ENCODE measurements around the gene TXNRD2.

The TXNRD2 gene

DNA sequence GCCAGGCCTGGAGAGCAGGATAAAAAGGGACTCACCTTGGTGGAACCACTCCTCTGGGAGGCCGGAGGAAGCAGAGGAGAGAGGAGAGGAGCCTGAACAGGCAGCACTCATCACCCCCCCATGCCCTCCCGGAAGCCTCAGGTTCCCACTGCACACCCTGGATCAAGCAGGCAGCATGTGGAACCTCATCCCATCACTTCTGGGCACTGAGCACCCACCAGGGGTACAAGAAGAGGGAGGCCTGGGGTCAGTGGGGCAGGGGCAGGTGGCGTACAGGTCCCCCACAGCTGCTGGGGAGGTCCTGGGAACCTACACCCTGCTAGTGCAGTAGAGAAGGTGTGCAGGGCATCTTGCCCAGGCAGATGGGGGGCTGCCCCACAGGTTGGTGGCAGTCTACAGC lies 35.1 kb upstream of the TXNRD2 start:
- Histone ChIP-seq H3K27me3 (replicated peaks; ENCODE audit: control insufficient read depth, insufficient read depth, low read length) (no peaks in the 10 kb centered on the region), H3K36me3 (ENCODE audit: control insufficient read depth, insufficient read depth, low read length) (no peaks in the 10 kb centered on the region), H3K4me3 (replicated peaks; ENCODE audit: low read depth, low read length) (no peak overlapping the region)
- DNase-seq (ENCODE audit: extremely low read depth, insufficient read length), result no peak
- TF ChIP-seq, protein P1, sequence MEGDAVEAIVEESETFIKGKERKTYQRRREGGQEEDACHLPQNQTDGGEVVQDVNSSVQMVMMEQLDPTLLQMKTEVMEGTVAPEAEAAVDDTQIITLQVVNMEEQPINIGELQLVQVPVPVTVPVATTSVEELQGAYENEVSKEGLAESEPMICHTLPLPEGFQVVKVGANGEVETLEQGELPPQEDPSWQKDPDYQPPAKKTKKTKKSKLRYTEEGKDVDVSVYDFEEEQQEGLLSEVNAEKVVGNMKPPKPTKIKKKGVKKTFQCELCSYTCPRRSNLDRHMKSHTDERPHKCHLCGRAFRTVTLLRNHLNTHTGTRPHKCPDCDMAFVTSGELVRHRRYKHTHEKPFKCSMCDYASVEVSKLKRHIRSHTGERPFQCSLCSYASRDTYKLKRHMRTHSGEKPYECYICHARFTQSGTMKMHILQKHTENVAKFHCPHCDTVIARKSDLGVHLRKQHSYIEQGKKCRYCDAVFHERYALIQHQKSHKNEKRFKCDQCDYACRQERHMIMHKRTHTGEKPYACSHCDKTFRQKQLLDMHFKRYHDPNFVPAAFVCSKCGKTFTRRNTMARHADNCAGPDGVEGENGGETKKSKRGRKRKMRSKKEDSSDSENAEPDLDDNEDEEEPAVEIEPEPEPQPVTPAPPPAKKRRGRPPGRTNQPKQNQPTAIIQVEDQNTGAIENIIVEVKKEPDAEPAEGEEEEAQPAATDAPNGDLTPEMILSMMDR (IDR thresholded peaks at IDR 0.05; ENCODE audit: insufficient read depth, low read length, poor library complexity, severe bottlenecking), result no peak

DNA sequence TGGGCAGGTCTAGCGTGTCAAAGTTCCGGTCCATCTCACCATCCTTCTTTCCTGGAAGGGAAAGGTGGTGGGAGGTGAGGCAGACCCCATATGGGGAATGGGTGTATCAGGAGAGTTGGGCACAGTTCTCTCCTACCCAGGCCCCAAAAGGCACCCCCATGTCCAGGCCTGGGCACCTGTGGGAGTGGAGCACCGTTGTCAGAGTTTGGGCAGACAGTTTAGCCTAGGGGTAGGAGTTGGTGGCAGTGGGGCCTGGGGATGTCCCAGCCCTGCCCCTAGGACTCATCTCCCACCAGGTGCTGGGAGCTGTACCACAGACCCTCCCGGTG lies 34.1 kb upstream of the TXNRD2 start:
- H3K4me3 ChIP-seq (replicated peaks; ENCODE audit: low read depth, low read length), result no peak overlapping the region
- H3K36me3 ChIP-seq (ENCODE audit: control insufficient read depth, insufficient read depth, low read length), result no peaks in the 10 kb centered on the region
- TF ChIP-seq, protein P1 (IDR thresholded peaks at IDR 0.05; ENCODE audit: insufficient read depth, low read length, poor library complexity, severe bottlenecking), result no peak
- DNase-seq (ENCODE audit: extremely low read depth, insufficient read length), result no peak
- H3K27me3 ChIP-seq (replicated peaks; ENCODE audit: control insufficient read depth, insufficient read depth, low read length), result no peaks in the 10 kb centered on the region

DNA sequence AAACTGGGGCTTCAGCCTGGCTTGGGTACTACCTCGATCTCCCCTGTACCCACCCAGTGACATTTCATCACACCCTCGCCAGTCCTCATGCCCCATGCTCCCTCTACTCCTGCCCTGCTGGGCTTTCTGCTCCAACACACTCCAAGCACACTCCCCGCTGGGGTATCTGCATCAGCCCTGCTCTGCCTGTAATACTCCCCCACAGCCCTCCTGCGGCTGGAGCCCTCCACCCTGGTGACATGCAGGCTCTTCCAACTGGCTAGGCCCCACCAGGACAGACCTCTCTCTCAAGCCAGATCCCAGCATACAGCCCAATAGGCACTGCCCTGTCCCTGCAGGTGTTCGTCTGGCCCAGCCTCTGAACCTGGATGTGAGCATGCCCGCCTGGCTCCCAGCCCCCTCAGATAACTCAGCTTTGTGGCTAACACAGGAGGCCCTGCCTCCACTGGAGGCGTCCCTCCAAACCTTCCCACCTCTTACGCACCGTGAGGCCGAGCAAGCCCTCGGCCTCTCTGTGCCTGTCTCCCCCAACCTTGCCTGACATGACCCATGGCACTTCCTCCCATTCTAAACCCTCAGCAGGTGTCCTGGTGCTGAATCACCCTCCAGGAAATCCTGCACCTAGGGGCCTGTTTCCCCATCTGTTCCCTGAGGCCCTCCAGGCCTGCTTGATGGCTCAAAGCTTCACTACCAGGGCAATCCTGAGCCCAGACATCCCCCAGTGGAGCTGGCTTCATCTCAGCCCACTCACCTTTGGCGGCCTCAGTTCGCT lies 33.5 kb upstream of the TXNRD2 start:
- no peak for DNase-seq (ENCODE audit: extremely low read depth, insufficient read length)
- Histone ChIP-seq H3K4me3 (replicated peaks; ENCODE audit: low read depth, low read length) (no peak overlapping the region), H3K27me3 (replicated peaks; ENCODE audit: control insufficient read depth, insufficient read depth, low read length) (no peaks in the 10 kb centered on the region), H3K36me3 (ENCODE audit: control insufficient read depth, insufficient read depth, low read length) (no peaks in the 10 kb centered on the region)
- TF ChIP-seq, protein P1 (IDR thresholded peaks at IDR 0.05; ENCODE audit: insufficient read depth, low read length, poor library complexity, severe bottlenecking), result no peak

DNA sequence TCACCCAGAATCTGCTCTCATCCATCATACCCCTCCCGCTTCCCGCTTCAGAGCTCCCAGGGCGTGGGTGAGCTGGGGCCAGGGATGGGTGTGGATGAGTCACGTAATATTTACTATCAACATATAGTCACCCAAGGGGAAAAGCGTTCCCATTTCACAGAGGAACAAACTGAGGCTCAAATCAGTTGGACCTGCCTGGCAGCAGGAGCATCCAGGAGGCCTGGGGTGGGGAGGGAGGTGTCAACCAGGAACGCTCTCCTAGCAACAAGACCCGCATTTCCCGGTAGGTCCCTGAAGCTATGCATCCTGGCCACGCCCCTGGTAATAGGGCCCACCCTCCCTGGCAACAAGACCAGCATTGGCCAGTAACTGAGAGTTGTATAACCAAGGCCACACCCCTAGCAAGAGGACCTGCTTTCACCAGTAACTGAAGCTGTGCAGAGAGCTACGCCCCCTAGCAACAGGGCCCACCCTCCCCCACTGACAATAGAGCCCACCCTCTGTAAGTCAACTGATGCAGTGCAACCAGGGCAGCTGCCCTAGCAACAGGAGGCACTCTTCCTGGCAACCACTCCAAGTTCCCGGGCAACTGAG lies 32.7 kb upstream of the TXNRD2 start:
- TF ChIP-seq, protein P1 (IDR thresholded peaks at IDR 0.05; ENCODE audit: insufficient read depth, low read length, poor library complexity, severe bottlenecking), result no peak
- Histone ChIP-seq H3K27me3 (replicated peaks; ENCODE audit: control insufficient read depth, insufficient read depth, low read length) (no peaks in the 10 kb centered on the region), H3K36me3 (ENCODE audit: control insufficient read depth, insufficient read depth, low read length) (no peaks in the 10 kb centered on the region), H3K4me3 (replicated peaks; ENCODE audit: low read depth, low read length) (no peak overlapping the region)
- no peak for DNase-seq (ENCODE audit: extremely low read depth, insufficient read length)

DNA sequence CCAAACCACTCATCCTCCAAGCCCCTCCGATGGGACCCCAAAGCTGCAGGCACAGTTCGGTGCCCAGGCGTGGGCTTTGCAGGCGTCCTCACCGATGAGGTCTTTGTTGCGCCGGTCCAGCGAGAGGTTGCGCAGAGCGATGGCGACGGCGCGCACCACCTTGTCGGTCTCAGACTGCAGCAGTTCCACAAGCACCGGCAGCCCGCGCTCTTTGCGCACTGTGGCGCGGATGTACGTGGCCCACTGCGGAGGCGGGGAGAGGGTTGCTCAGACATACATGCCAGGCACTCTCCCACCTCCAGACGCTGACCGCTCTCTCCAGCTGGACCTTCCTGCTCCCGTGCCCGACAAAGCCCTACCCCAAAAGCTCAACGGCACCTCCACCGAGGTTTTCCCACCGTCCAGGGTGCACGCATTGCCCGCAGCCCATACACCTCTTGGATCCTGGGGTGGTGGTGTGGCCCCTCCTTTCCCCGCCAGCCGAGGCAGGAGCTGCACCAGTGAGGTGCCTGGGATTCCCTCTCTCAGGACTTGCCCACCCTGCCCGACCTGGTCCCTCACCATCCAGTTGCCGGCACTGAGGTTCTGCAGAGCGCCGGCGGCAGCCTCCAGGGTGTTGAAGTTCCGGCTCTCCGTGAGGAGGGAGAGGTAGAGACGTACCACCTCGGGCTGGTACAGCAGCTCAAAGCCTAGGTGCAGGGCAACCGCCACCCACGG lies 32.1 kb upstream of the TXNRD2 start:
- no peaks in the 10 kb centered on the region for H3K36me3 ChIP-seq (ENCODE audit: control insufficient read depth, insufficient read depth, low read length)
- TF ChIP-seq, protein P1 (IDR thresholded peaks at IDR 0.05; ENCODE audit: insufficient read depth, low read length, poor library complexity, severe bottlenecking), result no peak
- H3K27me3 ChIP-seq (replicated peaks; ENCODE audit: control insufficient read depth, insufficient read depth, low read length), result no peaks in the 10 kb centered on the region
- DNase-seq (ENCODE audit: extremely low read depth, insufficient read length), result no peak
- H3K4me3 ChIP-seq (replicated peaks; ENCODE audit: low read depth, low read length), result no peak overlapping the region

All from GM06990 (cell line).